SK-N-SH treated with all-trans-retinoic acid at 6 μM for 48 hours (cell line): ENCODE results near the gene TNFAIP8.

Experiments used
- BACH2 ChIP-seq: fragments of 250-450 bp; sonication (Bioruptor Pico); IDR thresholded peaks from 2 replicates; pipeline ENCODE4 v1.9.0; 2021; ENCODE audit warnings: mild to moderate bottlenecking, borderline replicate concordance
- CSDC2 ChIP-seq: fragments of 250-450 bp; sonication (Bioruptor Pico); IDR thresholded peaks from 2 replicates; pipeline ENCODE4 v1.5.0; 2020; ENCODE audit warnings: mild to moderate bottlenecking, moderate library complexity
- GLIS3 ChIP-seq: fragments of 250-450 bp; sonication (Bioruptor Pico); IDR thresholded peaks from 2 replicates; pipeline ENCODE4 v1.5.0; 2020; ENCODE audit warnings: mild to moderate bottlenecking, moderate library complexity
- ISL1 ChIP-seq: fragments of 250-450 bp; sonication (Bioruptor Pico); IDR thresholded peaks from 2 replicates; pipeline ENCODE4 v2.1.2; 2022; ENCODE audit warnings: mild to moderate bottlenecking, moderate library complexity
- PATZ1 ChIP-seq: fragments of 250-450 bp; sonication (Bioruptor Pico); IDR thresholded peaks from 2 replicates; pipeline ENCODE4 v1.8.0; 2020; ENCODE audit warnings: mild to moderate bottlenecking, moderate library complexity, borderline replicate concordance
- PPARA ChIP-seq: fragments of 250-450 bp; sonication (Bioruptor Pico); IDR thresholded peaks from 2 replicates; pipeline ENCODE4 v1.5.0; 2020; ENCODE audit warnings: mild to moderate bottlenecking, borderline replicate concordance
- ZC3H10 ChIP-seq: fragments of 250-450 bp; sonication (Bioruptor Pico); IDR thresholded peaks from 2 replicates; pipeline ENCODE4 v1.5.1; 2021; ENCODE audit warnings: mild to moderate bottlenecking, moderate library complexity
- ZFP30 ChIP-seq: fragments of 450-650 bp; formaldehyde crosslinking; IDR thresholded peaks from 2 replicates; pipeline ENCODE4 v1.5.0; 2022; ENCODE audit warnings: mild to moderate bottlenecking, moderate library complexity
- ZNF565 ChIP-seq: fragments of 450-650 bp; formaldehyde crosslinking; conservative IDR thresholded peaks from 2 replicates; pipeline ENCODE4 v1.5.0; 2020; ENCODE audit warnings: low read depth, mild to moderate bottlenecking, moderate library complexity

DNA sequence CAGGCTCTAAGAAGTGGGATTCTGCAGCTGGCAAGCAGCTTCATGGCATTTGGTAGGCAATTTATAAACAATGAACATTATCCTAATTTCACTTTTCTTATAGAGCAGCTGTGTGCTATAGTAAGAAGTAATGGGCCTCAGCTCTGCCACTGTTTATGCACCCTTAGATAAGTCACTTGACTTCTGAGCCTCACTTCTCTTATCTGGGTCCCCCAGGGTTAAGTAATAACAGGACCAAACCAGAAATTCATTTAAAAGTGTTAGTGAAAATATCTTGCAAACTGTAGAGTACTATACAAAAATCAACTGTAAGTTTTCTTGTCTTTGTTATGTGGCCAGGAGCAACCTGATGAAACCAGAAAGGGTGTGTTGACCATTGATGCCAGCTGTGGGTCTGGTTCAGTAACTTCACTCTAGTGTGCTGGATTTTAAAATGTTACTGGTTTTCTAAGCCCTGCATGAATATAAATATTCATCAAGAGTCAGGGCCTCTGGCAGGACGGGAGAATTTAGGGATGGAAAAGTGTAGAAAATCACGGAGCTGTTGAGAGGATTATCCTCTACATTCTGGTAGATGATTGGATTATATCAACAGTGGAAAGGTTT lies 24.2 kb downstream of the TNFAIP8 start:
- TF ChIP-seq ZFP30 (CRISPR knock-in tag) (no peak), ZC3H10 (no peak), GLIS3 (CRISPR knock-in tag) (no peak), ZNF565 (no peak), PATZ1 (no peak), BACH2 (CRISPR knock-in tag) (no peak), PPARA (CRISPR knock-in tag) (no peak), CSDC2 (CRISPR knock-in tag) (no peak), ISL1 (CRISPR knock-in tag) (no peak)
